B cell (primary cell): Measurements from ENCODE around the gene PLEKHG3. TPM values are rescaled to one million over a fixed set of nuclear protein-coding genes. Genes with fewer than 3 reads are reported as not detected.

Source experiments
- ATAC-seq: fragments of 200-7000 bp; cut with Tn5 transposase; one replicate; pipeline ENCODE4 v1.10.0; 2021; ENCODE audit warnings: low read depth, mild to moderate bottlenecking, moderate number of reproducible peaks, moderate library complexity
- CTCF ChIA-PET: fragments of 350-600 bp; sonication (Branson Sonifier 250); formaldehyde crosslinking; loops from one replicate; lab custom pipeline; 2021; ENCODE audit warnings: antibody characterized with exemption, inconsistent platforms; lab: Charles Lee
- POLR2A ChIA-PET: fragments of 350-600 bp; sonication (Branson Sonifier 250); formaldehyde crosslinking; loops from one replicate; lab custom pipeline; 2021; ENCODE audit warnings: antibody characterized with exemption; lab: Charles Lee
- DNase-seq: peaks from one replicate; pipeline ENCODE4 v3.0.0; 2013
- H2AFZ ChIP-seq: 2 replicates; pipeline ENCODE4 v1.6.1; 2012; ENCODE audit warnings: mild to moderate bottlenecking, low read depth, low read length; ENCODE audit not compliant: insufficient read depth, poor library complexity, severe bottlenecking
- H3K27ac ChIP-seq, 2 donors: 1 replicate in 1 of 2; 2 replicates in 1 of 2; pipeline ENCODE4 v1.5.1; 2012 to 2013; ENCODE audit warnings: low read length in 2 of 2, mild to moderate bottlenecking in 2 of 2, moderate library complexity in 1 of 2
- H3K27me3 ChIP-seq, 4 experiments: fragments of 200-600 bp in 1 of 4; sonication (generic) in 1 of 4; replicated peaks in 1 of 4; 1 replicate in 2 of 4; 2 replicates in 2 of 4; pipeline versions ENCODE4 v1.6.1 to v1.7.0; 2013 to 2016; ENCODE audit warnings: low read length in 3 of 4, mild to moderate bottlenecking in 2 of 4, mixed read lengths in 1 of 4, moderate library complexity in 1 of 4; ENCODE audit not compliant: insufficient read depth in 4 of 4, control insufficient read depth in 3 of 4; ENCODE audit errors: control extremely low read depth in 1 of 4
- H3K36me3 ChIP-seq, 2 experiments: replicated peaks in 1 of 2; 1 replicate in 1 of 2; 2 replicates in 1 of 2; pipeline versions ENCODE4 v1.6.1 to v1.7.1; 2013; ENCODE audit warnings: low read length in 1 of 2; ENCODE audit not compliant: insufficient read depth in 2 of 2, control insufficient read depth in 1 of 2; ENCODE audit errors: control extremely low read depth in 1 of 2, extremely low read depth in 1 of 2
- H3K4me1 ChIP-seq, 2 donors: fragments of 200-600 bp in 1 of 2; sonication (generic) in 1 of 2; 1 replicate in 1 of 2; 2 replicates in 1 of 2; pipeline versions ENCODE4 v1.5.1 to v1.6.1; 2013 to 2017; ENCODE audit warnings: low read length in 2 of 2; ENCODE audit not compliant: control insufficient read depth in 2 of 2, insufficient read depth in 2 of 2
- H3K4me2 ChIP-seq: replicated peaks from 2 replicates; pipeline ENCODE3; 2012; ENCODE audit warnings: mild to moderate bottlenecking, low read depth, low read length; ENCODE audit not compliant: poor library complexity, severe bottlenecking
- H3K4me3 ChIP-seq, 5 experiments: fragments of 200-600 bp in 1 of 5; sonication (generic) in 1 of 5; 1 replicate in 3 of 5; 2 replicates in 2 of 5; pipeline versions ENCODE4 v1.5.1 to v1.7.0; 2011 to 2016; ENCODE audit warnings: low read length in 4 of 5, mild to moderate bottlenecking in 4 of 5, low read depth in 2 of 5, control low read depth in 1 of 5, moderate library complexity in 1 of 5; ENCODE audit not compliant: insufficient read depth in 1 of 5; ENCODE audit errors: control extremely low read depth in 1 of 5, extremely low read depth in 1 of 5
- H3K79me2 ChIP-seq: fragments of 200-600 bp; sonication (generic); one replicate; pipeline ENCODE4 v1.6.0; 2016; ENCODE audit warnings: low read length; ENCODE audit not compliant: control insufficient read depth, insufficient read depth
- H3K9ac ChIP-seq: fragments of 200-600 bp; sonication (generic); 2 replicates; pipeline ENCODE4 v1.6.1; 2017; ENCODE audit warnings: mild to moderate bottlenecking, low read length, moderate library complexity
- H3K9me3 ChIP-seq, 3 donors: one replicate each; pipeline versions ENCODE4 v1.6.1 to v1.7.1; 2013; ENCODE audit warnings: low read length in 2 of 3; ENCODE audit not compliant: control insufficient read depth in 2 of 3, insufficient read depth in 1 of 3; ENCODE audit errors: control extremely low read depth in 1 of 3
- H4K20me1 ChIP-seq: 2 replicates; pipeline ENCODE4 v1.6.0; 2012; ENCODE audit warnings: mild to moderate bottlenecking, low read length; ENCODE audit not compliant: insufficient read depth, control insufficient read depth, poor library complexity, severe bottlenecking
- H3K27ac Mint-ChIP-seq: one replicate; pipeline ENCODE4 v1.8.0; 2021; ENCODE audit warnings: mixed read lengths
- H3K27me3 Mint-ChIP-seq: one replicate; pipeline ENCODE4 v1.8.0; 2021; ENCODE audit warnings: mixed read lengths
- H3K4me1 Mint-ChIP-seq: one replicate; pipeline ENCODE4 v1.8.0; 2021; ENCODE audit warnings: mixed read lengths
- H3K4me3 Mint-ChIP-seq: one replicate; pipeline ENCODE4 v1.8.0; 2021; ENCODE audit warnings: mixed read lengths
- H3K9me3 Mint-ChIP-seq: one replicate; pipeline ENCODE4 v1.8.0; 2022; ENCODE audit warnings: mixed read lengths; ENCODE audit not compliant: insufficient read depth
- CTCF ChIP-seq: fragments of 200-600 bp; IDR thresholded peaks from one replicate; pipeline ENCODE4 v1.8.0; 2022; ENCODE audit warnings: antibody characterized with exemption, mild to moderate bottlenecking
- EZH2 ChIP-seq: IDR thresholded peaks from 2 replicates; pipeline ENCODE4 v1.6.1; 2012; ENCODE audit warnings: borderline replicate concordance, low read depth, mild to moderate bottlenecking, moderate library complexity, low read length; ENCODE audit not compliant: insufficient read depth, poor library complexity, severe bottlenecking
- WGBS: methylation state at CpG from one replicate; pipeline ENCODE4 v1.1.5; 2013; ENCODE audit warnings: missing lambda C conversion rate; ENCODE audit not compliant: insufficient coverage; 5-methylcytosine and 5-hydroxymethylcytosine counted together
- intact Hi-C: fragments of 100-400 bp; cut with micrococcal nuclease; formaldehyde crosslinking; loops from one replicate; pipeline ENCODE4 v1.10.0; 2022
- polyA plus RNA-seq: library from polyadenylated mRNA; depleted of rRNA; stranded (reverse); fragments of >200 nt; gene quantifications from 2 replicates; pipeline ENCODE4 v1.2.3, GENCODE V29; 2012
- total RNA-seq, 2 donors: library from RNA; stranded (reverse); fragments of 120-200 nt in 1 of 2; gene quantifications; 1 replicate in 1 of 2; 2 replicates in 1 of 2; pipeline versions ENCODE4 v1.2.3 to v1.2.4, GENCODE V29; 2013 to 2022

PLEKHG3 gene
- total and polyA plus RNA-seq, 2 donors (not counting 1 experiment from before 2014, with no cell fraction given), result 0.12 to 0.25 TPM

GRCh38 chr14:64741200-64741599 lies 37.0 kb downstream of the PLEKHG3 start:
- no peak overlapping the region for H3K27ac ChIP-seq
- 92% methylated on average over 15 of the region's 15 CpGs for WGBS
- no peak overlapping the region for H3K9ac ChIP-seq
- CTCF ChIA-PET, result no interaction called here
- H3K4me3 ChIP-seq, result no peak overlapping the region
- H3K9me3 ChIP-seq, result no peaks in the 10 kb centered on the region
- no peak for TF ChIP-seq CTCF
- no peak for TF ChIP-seq EZH2
- ATAC-seq (no peak), DNase-seq (no peak)
- no peaks in the 10 kb centered on the region for H3K4me1 ChIP-seq
- no peaks in the 10 kb centered on the region for H3K27me3 Mint-ChIP-seq
- no peak overlapping the region for H3K4me3 Mint-ChIP-seq
- H3K27me3 ChIP-seq, result no peaks in the 10 kb centered on the region
- H3K36me3 ChIP-seq, result no peaks in the 10 kb centered on the region
- H3K9me3 Mint-ChIP-seq, result no peaks in the 10 kb centered on the region
- intact Hi-C loops, result no loop called here
- no peaks in the 10 kb centered on the region for H3K4me1 Mint-ChIP-seq
- H3K79me2 ChIP-seq, result no peaks in the 10 kb centered on the region
- H2AFZ ChIP-seq, result no peak overlapping the region
- no peaks in the 10 kb centered on the region for H4K20me1 ChIP-seq
- POLR2A ChIA-PET, result no interaction called here
- H3K27ac Mint-ChIP-seq, result no peak overlapping the region
- no peak overlapping the region for H3K4me2 ChIP-seq

- H3K4me1 Mint-ChIP-seq, result no peaks in the 10 kb centered on the region
- intact Hi-C loops, result no loop called here
- no peaks in the 10 kb centered on the region for H3K36me3 ChIP-seq
- no peak overlapping the region for H3K9ac ChIP-seq
- H3K9me3 Mint-ChIP-seq, result no peaks in the 10 kb centered on the region
- no peak overlapping the region for H2AFZ ChIP-seq
- H3K9me3 ChIP-seq, result no peaks in the 10 kb centered on the region
- no peaks in the 10 kb centered on the region for H3K4me1 ChIP-seq
- H3K79me2 ChIP-seq, result no peaks in the 10 kb centered on the region
- no peak overlapping the region for H3K27ac ChIP-seq
- 96% methylated on average over 15 of the region's 15 CpGs for WGBS
- no peak for TF ChIP-seq CTCF
- TF ChIP-seq EZH2, result no peak
- POLR2A ChIA-PET, result no interaction called here
- no peaks in the 10 kb centered on the region for H3K27me3 ChIP-seq
- H3K4me3 Mint-ChIP-seq, result no peak overlapping the region
- ATAC-seq (no peak), DNase-seq (no peak)
- no peaks in the 10 kb centered on the region for H3K27me3 Mint-ChIP-seq
- no peak overlapping the region for H3K4me3 ChIP-seq
- no peak overlapping the region for H3K4me2 ChIP-seq
- no peak overlapping the region for H3K27ac Mint-ChIP-seq
- no peaks in the 10 kb centered on the region for H4K20me1 ChIP-seq
- CTCF ChIA-PET, result no interaction called here
These were observed 37.7 kb downstream of the PLEKHG3 start for GRCh38 chr14:64741961-64742360.
